AG10803 (cell line): ENCODE measurements around the gene APOC1.
"Not testable (repeated sequence)": the region's sequence is repeated elsewhere in the genome, so short reads cannot be mapped to it uniquely, and the experiment has no call there.

Experiments
- DNase-seq: peaks from one replicate; pipeline ENCODE4 v3.0.0; 2010; ENCODE audit warnings: low read depth
- H3K4me3 ChIP-seq: 2 replicates; pipeline ENCODE4 v1.5.1; 2011; ENCODE audit warnings: mild to moderate bottlenecking, low read length, control low read depth
- CTCF ChIP-seq: conservative IDR thresholded peaks from 2 replicates; pipeline ENCODE4 v1.5.1; 2011; ENCODE audit warnings: mild to moderate bottlenecking, low read length, control low read depth, inconsistent platforms

The APOC1 gene

GRCh38 chr19:44908074-44908835 is 6.2 kb upstream of the APOC1 start:
- DNase-seq: no peak
- H3K4me3 ChIP-seq: no peak overlapping the region

GRCh38 chr19:44908836-44909261 is 5.6 kb upstream of the APOC1 start:
- no peak for DNase-seq
- no peak overlapping the region for H3K4me3 ChIP-seq
- TF ChIP-seq CTCF: no peak

More at GRCh38 chr19:44908074-44908835, 6.2 kb upstream of the APOC1 start:
- no peak for TF ChIP-seq CTCF

- no peak for TF ChIP-seq CTCF
- no peak for DNase-seq
- no peak overlapping the region for H3K4me3 ChIP-seq
Measured at GRCh38 chr19:44909775-44910174, 4.6 kb upstream of the APOC1 start.

GRCh38 chr19:44911896-44912295 is 2.5 kb upstream of the APOC1 start:
- not testable (repeated sequence) for H3K4me3 ChIP-seq, DNase-seq

GRCh38 chr19:44912854-44913253 is 1.6 kb upstream of the APOC1 start:
- no peak overlapping the region for H3K4me3 ChIP-seq
- no peak for DNase-seq
- no peak for TF ChIP-seq CTCF

GRCh38 chr19:44913512-44914432 is 636 bp upstream of the APOC1 start:
- not testable (repeated sequence) for DNase-seq

GRCh38 chr19:44924243-44924725 is 9.9 kb downstream of the APOC1 start:
- H3K4me3 ChIP-seq: no peak overlapping the region
- DNase-seq: no peak
- no peak for TF ChIP-seq CTCF

More at GRCh38 chr19:44913512-44914432, 636 bp upstream of the APOC1 start:
- H3K4me3 ChIP-seq: not testable (repeated sequence)
